C4-2B (cell line): Measurements from ENCODE around the gene DNAJB13.

Source experiments
- ZFX ChIP-seq: fragments of 450-650 bp; IDR thresholded peaks from 2 replicates; pipeline ENCODE4 v1.6.1; 2017
- TF ChIP-seq, protein P1 (sequence below): fragments of 450-650 bp; conservative IDR thresholded peaks from 2 replicates; pipeline ENCODE4 v1.5.1; 2017; ENCODE audit warnings: mild to moderate bottlenecking

DNA sequence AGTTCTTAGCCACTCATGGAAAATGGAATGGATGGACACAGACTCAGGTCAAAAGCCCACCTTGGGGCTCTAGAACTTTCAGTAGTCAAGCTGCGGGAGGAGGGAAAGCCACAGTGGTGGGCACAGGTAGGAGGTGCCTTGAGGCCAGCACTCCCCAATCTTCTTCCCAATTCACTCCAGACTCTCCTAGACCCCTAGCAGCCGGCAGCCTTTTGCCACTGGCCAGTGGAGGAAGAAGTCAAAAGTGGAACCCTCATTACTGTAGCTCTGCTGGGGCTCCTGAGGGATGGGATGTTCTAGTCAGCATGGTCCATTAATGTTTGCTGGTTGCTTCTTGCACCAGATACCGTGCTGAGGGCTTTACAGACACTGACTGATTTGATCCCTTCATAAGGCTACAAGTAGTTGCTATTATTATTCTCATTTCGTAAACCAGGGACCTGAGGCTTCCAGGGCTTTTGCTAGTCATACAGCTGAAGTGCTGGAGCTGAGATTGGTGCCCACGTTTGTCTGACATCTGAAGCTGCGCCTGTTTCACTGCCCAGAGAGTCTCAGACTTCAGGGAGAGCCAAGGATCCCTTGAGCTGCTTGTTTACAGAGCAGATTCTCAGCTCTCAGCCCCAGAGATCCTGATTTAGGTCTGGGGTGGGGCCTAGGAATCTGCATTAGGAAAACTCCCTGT lies 57.0 kb downstream of the DNAJB13 start:
- TF ChIP-seq, protein P1, sequence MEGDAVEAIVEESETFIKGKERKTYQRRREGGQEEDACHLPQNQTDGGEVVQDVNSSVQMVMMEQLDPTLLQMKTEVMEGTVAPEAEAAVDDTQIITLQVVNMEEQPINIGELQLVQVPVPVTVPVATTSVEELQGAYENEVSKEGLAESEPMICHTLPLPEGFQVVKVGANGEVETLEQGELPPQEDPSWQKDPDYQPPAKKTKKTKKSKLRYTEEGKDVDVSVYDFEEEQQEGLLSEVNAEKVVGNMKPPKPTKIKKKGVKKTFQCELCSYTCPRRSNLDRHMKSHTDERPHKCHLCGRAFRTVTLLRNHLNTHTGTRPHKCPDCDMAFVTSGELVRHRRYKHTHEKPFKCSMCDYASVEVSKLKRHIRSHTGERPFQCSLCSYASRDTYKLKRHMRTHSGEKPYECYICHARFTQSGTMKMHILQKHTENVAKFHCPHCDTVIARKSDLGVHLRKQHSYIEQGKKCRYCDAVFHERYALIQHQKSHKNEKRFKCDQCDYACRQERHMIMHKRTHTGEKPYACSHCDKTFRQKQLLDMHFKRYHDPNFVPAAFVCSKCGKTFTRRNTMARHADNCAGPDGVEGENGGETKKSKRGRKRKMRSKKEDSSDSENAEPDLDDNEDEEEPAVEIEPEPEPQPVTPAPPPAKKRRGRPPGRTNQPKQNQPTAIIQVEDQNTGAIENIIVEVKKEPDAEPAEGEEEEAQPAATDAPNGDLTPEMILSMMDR = no peak
- TF ChIP-seq ZFX = no peak
